T-cell (primary cell): ENCODE measurements around the gene SLC27A1. TPM values are rescaled to one million over a fixed set of nuclear protein-coding genes. Genes with fewer than 3 reads are reported as not detected.

Source experiments
- ATAC-seq, 4 experiments: fragments of 200-7000 bp in 3 of 4; fragments of 150-1000 bp in 1 of 4; cut with Tn5 transposase; replicated peaks in 1 of 4; 1 replicate in 3 of 4; 2 replicates in 1 of 4; pipeline ENCODE4 v1.10.0; 2021; ENCODE audit warnings: moderate library complexity in 3 of 4, mild to moderate bottlenecking in 2 of 4, moderate number of reproducible peaks in 1 of 4
- CTCF ChIA-PET, 2 donors: fragments of 300-600 bp; sonication (Branson Sonifier 250); formaldehyde crosslinking; loops; one replicate each; lab custom pipeline; 2022; ENCODE audit warnings: antibody characterized with exemption in 2 of 2; lab: Charles Lee
- POLR2A ChIA-PET, 2 donors: fragments of 300-600 bp; sonication (Branson Sonifier 250); formaldehyde crosslinking; loops; one replicate each; lab custom pipeline; 2022; ENCODE audit warnings: antibody characterized with exemption in 2 of 2; lab: Charles Lee
- DNase-seq, 35 experiments: peaks; one replicate each; pipeline versions ENCODE4 v3.0.0 to v3.0.0-alpha.2; 2013 to 2023
- H3K27ac ChIP-seq: one replicate; pipeline ENCODE4 v1.5.1; 2013; ENCODE audit warnings: low read length
- H3K27me3 ChIP-seq, 2 experiments: replicated peaks in 1 of 2; 1 replicate in 1 of 2; 2 replicates in 1 of 2; pipeline versions ENCODE4 v1.6.1 to v1.7.0; 2013; ENCODE audit warnings: low read length in 1 of 2, mixed read lengths in 1 of 2; ENCODE audit not compliant: control insufficient read depth in 2 of 2, insufficient read depth in 2 of 2; ENCODE audit errors: extremely low read depth in 1 of 2
- H3K36me3 ChIP-seq, 2 donors: 1 replicate in 1 of 2; 2 replicates in 1 of 2; pipeline versions ENCODE4 v1.6.1 to v1.7.0; 2013; ENCODE audit warnings: low read length in 1 of 2; ENCODE audit not compliant: control insufficient read depth in 2 of 2, insufficient read depth in 1 of 2; ENCODE audit errors: extremely low read depth in 1 of 2
- H3K4me1 ChIP-seq, 2 experiments: 1 replicate in 1 of 2; 2 replicates in 1 of 2; pipeline versions ENCODE4 v1.6.1 to v1.7.0; 2013; ENCODE audit warnings: low read length in 2 of 2, mixed read lengths in 1 of 2; ENCODE audit not compliant: insufficient read depth in 2 of 2, control insufficient read depth in 1 of 2; ENCODE audit errors: extremely low read depth in 1 of 2
- H3K4me3 ChIP-seq, 2 donors: 1 replicate in 1 of 2; 2 replicates in 1 of 2; pipeline versions ENCODE4 v1.5.1 to v1.7.0; 2013; ENCODE audit warnings: mild to moderate bottlenecking in 2 of 2, low read length in 1 of 2, moderate library complexity in 1 of 2; ENCODE audit not compliant: control insufficient read depth in 1 of 2; ENCODE audit errors: extremely low read depth in 1 of 2
- H3K9me3 ChIP-seq: 2 replicates; pipeline ENCODE4 v1.7.0; 2013
- H3K27ac Mint-ChIP-seq, 2 donors: one replicate each; pipeline ENCODE4 v1.8.0; 2020 to 2021; ENCODE audit warnings: mild to moderate bottlenecking in 2 of 2, mixed read lengths in 2 of 2
- H3K27me3 Mint-ChIP-seq, 2 donors: one replicate each; pipeline ENCODE4 v1.8.0; 2021 to 2022; ENCODE audit warnings: mixed read lengths in 2 of 2
- H3K36me3 Mint-ChIP-seq: one replicate; pipeline ENCODE4 v1.8.0; 2021; ENCODE audit warnings: mixed read lengths
- H3K4me1 Mint-ChIP-seq, 3 donors: one replicate each; pipeline ENCODE4 v1.8.0; 2020 to 2022; ENCODE audit warnings: mixed read lengths in 3 of 3, mild to moderate bottlenecking in 1 of 3
- H3K4me3 Mint-ChIP-seq, 3 donors: one replicate each; pipeline ENCODE4 v1.8.0; 2020 to 2022; ENCODE audit warnings: mild to moderate bottlenecking in 3 of 3, mixed read lengths in 3 of 3, moderate library complexity in 3 of 3
- H3K9me3 Mint-ChIP-seq, 3 donors: one replicate each; pipeline ENCODE4 v1.8.0; 2020 to 2022; ENCODE audit warnings: mixed read lengths in 3 of 3
- WGBS: methylation state at CpG from one replicate; pipeline ENCODE4 v1.1.5; 2013; ENCODE audit warnings: missing lambda C conversion rate; ENCODE audit not compliant: insufficient coverage; 5-methylcytosine and 5-hydroxymethylcytosine counted together
- total RNA-seq, 35 experiments: library from RNA in 6 of 35; stranded (reverse) in 6 of 35; fragments of 120-200 nt in 1 of 35; gene quantifications; one replicate each; pipeline versions ENCODE4 v1.2.1 to v1.2.4 and lab custom pipeline; 2013 to 2026

The SLC27A1 gene
- total RNA-seq, 5 donors from 2014 or later (not counting 1 experiment from before 2014, with no cell fraction given), result 5.9 to 13.3 (median 10.5) TPM

- Histone ChIP-seq H3K4me3 (no peak overlapping the region), H3K27me3 (peaks cover 4 to 34% of the 10 kb centered on the region in 2 experiments), H3K9me3 (no peaks in the 10 kb centered on the region), H3K36me3 (no peaks in the 10 kb centered on the region), H3K4me1 (peaks cover 0 to 14% of the 10 kb centered on the region in 2 experiments), H3K27ac (no peak overlapping the region)
- no peaks in the 10 kb centered on the region for H3K9me3 Mint-ChIP-seq
- no peaks in the 10 kb centered on the region for H3K36me3 Mint-ChIP-seq
- peaks cover 4 to 14% of the 10 kb centered on the region in 2 donors for H3K27me3 Mint-ChIP-seq
- peaks cover 10 to 22% (median 13%) of the 10 kb centered on the region in 3 donors for H3K4me1 Mint-ChIP-seq
- ChIA-PET POLR2A (interaction anchor here in 1 of 2 donors (0.6 kb wide), 1 partner anchor 10 kb away, joined by 7 read pairs; no protein-coding TSS in a partner anchor), CTCF (no interaction called here)
- 38% methylated on average over 5 of the region's 5 CpGs for WGBS
- peak overlapping the region; percentile 25 to 62 (median 42) for H3K4me3 Mint-ChIP-seq
- DNase-seq (no peak), ATAC-seq (no peak)
- H3K27ac Mint-ChIP-seq, result no peak overlapping the region
Measured at GRCh38 chr19:17447704-17448130, 22.6 kb upstream of the SLC27A1 start.

GRCh38 chr19:17448131-17448967, 22.0 kb upstream of the SLC27A1 start, which contains the start of gene TMEM221:
Gene TMEM221, minus strand, starts transcription at chr19:17448668. Its CDS starts 206 bp downstream, at chr19:17448462.
- ChIA-PET POLR2A (interaction anchor here in 1 of 2 donors (0.5 kb wide), 1 partner anchor 158 kb away, joined by 3 read pairs; no protein-coding TSS in a partner anchor), CTCF (no interaction called here)
- Mint-ChIP-seq H3K4me1 (peaks cover 10 to 23% (median 15%) of the 10 kb centered on the region in 3 donors), H3K4me3 (peak within 1 kb of the TSS; percentile 42 to 62 (median 54)), H3K27me3 (peaks cover 5 to 15% of the 10 kb centered on the region in 2 donors), H3K27ac (no peak within 1 kb of the TSS), H3K36me3 (no peaks in the 10 kb centered on the region), H3K9me3 (no peaks in the 10 kb centered on the region)
- peak; percentile 78 to 90 (median 81) for ATAC-seq
- no peak within 1 kb of the TSS for H3K27ac ChIP-seq
- H3K4me1 ChIP-seq, result peaks cover 0 to 16% of the 10 kb centered on the region in 2 experiments
- 2% methylated on average over 70 of the region's 81 CpGs for WGBS
- H3K9me3 ChIP-seq, result no peaks in the 10 kb centered on the region
- H3K27me3 ChIP-seq, result peaks cover 4 to 38% of the 10 kb centered on the region in 2 experiments
- DNase-seq, result peak; percentile 15 to 71 (median 45)
- no peaks in the 10 kb centered on the region for H3K36me3 ChIP-seq
- H3K4me3 ChIP-seq, result peak within 1 kb of the TSS; percentile 15 to 27

GRCh38 chr19:17450264-17451075, 19.9 kb upstream of the SLC27A1 start:
- no peaks in the 10 kb centered on the region for H3K36me3 Mint-ChIP-seq
- CTCF ChIA-PET, result interaction anchor here in 1 of 2 donors (0.7 kb wide), 1 partner anchor 724 kb away, joined by 4 read pairs; no protein-coding TSS in a partner anchor
- ATAC-seq, result peak in 3 of 4 experiments; percentile 41 to 59 (median 49)
- H3K27me3 Mint-ChIP-seq, result peaks cover 15 to 28% of the 10 kb centered on the region in 2 donors
- peaks cover 0 to 24% of the 10 kb centered on the region in 2 experiments for H3K4me1 ChIP-seq
- POLR2A ChIA-PET, result no interaction called here
- no peaks in the 10 kb centered on the region for H3K9me3 ChIP-seq
- peaks cover 15 to 29% (median 19%) of the 10 kb centered on the region in 3 donors for H3K4me1 Mint-ChIP-seq
- no peaks in the 10 kb centered on the region for H3K9me3 Mint-ChIP-seq
- peaks cover 4 to 56% of the 10 kb centered on the region in 2 experiments for H3K27me3 ChIP-seq
- 38% methylated on average over 5 of the region's 8 CpGs for WGBS
- H3K27ac ChIP-seq, result no peak overlapping the region
- DNase-seq, result no peak
- no peaks in the 10 kb centered on the region for H3K36me3 ChIP-seq
- H3K4me3 ChIP-seq, result no peak overlapping the region
- peak overlapping the region in 1 of 3 donors; percentile 49 for H3K4me3 Mint-ChIP-seq
- H3K27ac Mint-ChIP-seq, result peak overlapping the region in 1 of 2 donors; percentile 12

GRCh38 chr19:17451820-17452219, 18.5 kb upstream of the SLC27A1 start:
- ChIA-PET POLR2A (no interaction called here), CTCF (interaction anchor here in 1 of 2 donors (0.7 kb wide), 1 partner anchor 330 kb away, joined by 3 read pairs; no protein-coding TSS in a partner anchor)
- H3K4me1 Mint-ChIP-seq, result peaks cover 15 to 29% (median 19%) of the 10 kb centered on the region in 3 donors
- H3K4me3 Mint-ChIP-seq, result no peak overlapping the region
- ATAC-seq, result no peak
- no peaks in the 10 kb centered on the region for H3K36me3 Mint-ChIP-seq
- Histone ChIP-seq H3K4me3 (no peak overlapping the region), H3K9me3 (no peaks in the 10 kb centered on the region), H3K27me3 (peaks cover 9 to 69% of the 10 kb centered on the region in 2 experiments), H3K36me3 (no peaks in the 10 kb centered on the region), H3K27ac (no peak overlapping the region), H3K4me1 (peaks cover 0 to 29% of the 10 kb centered on the region in 2 experiments)
- no peaks in the 10 kb centered on the region for H3K9me3 Mint-ChIP-seq
- no peak for DNase-seq
- H3K27me3 Mint-ChIP-seq, result peaks cover 20 to 37% of the 10 kb centered on the region in 2 donors
- H3K27ac Mint-ChIP-seq, result no peak overlapping the region
- 90% methylated on average over 2 of the region's 4 CpGs for WGBS

GRCh38 chr19:17454576-17455071, 15.7 kb upstream of the SLC27A1 start:
- ATAC-seq (no peak), DNase-seq (no peak)
- peaks cover 8 to 69% of the 10 kb centered on the region in 2 experiments for H3K27me3 ChIP-seq
- Mint-ChIP-seq H3K27ac (no peak overlapping the region), H3K27me3 (peaks cover 30 to 49% of the 10 kb centered on the region in 2 donors), H3K9me3 (no peaks in the 10 kb centered on the region), H3K4me1 (peaks cover 13 to 23% (median 19%) of the 10 kb centered on the region in 3 donors), H3K36me3 (no peaks in the 10 kb centered on the region), H3K4me3 (no peak overlapping the region)
- ChIA-PET CTCF (interaction anchor here (0.6 to 0.8 kb wide), 2 partner anchors 10 to 478 kb away, joined by 3 read pairs; partner anchors contain the start of gene CCDC124 (in 1 of the 2)), POLR2A (no interaction called here)
- H3K4me1 ChIP-seq, result peaks cover 0 to 18% of the 10 kb centered on the region in 2 experiments
- H3K27ac ChIP-seq, result no peak overlapping the region
- no peaks in the 10 kb centered on the region for H3K36me3 ChIP-seq
- WGBS, result 53% methylated on average over 10 of the region's 13 CpGs
- no peaks in the 10 kb centered on the region for H3K9me3 ChIP-seq
- no peak overlapping the region for H3K4me3 ChIP-seq
